Loucy (cell line): ENCODE results near the gene AUH.

Experiments used
- H2AFZ ChIP-seq: fragments of 200-600 bp; sonication (generic); 2 replicates; pipeline ENCODE4 v1.6.0; 2016; ENCODE audit warnings: antibody characterized with exemption, mild to moderate bottlenecking, low read length, moderate library complexity
- H3F3A ChIP-seq: fragments of 200-600 bp; 2 replicates; pipeline ENCODE4 v1.6.0; 2016; ENCODE audit warnings: antibody characterized with exemption, low read depth, mild to moderate bottlenecking
- H3K27me3 ChIP-seq: fragments of 200-600 bp; sonication (generic); 2 replicates; pipeline ENCODE4 v1.6.1; 2014; ENCODE audit warnings: low read length, mild to moderate bottlenecking; ENCODE audit not compliant: insufficient read depth, poor library complexity, severe bottlenecking
- H3K36me3 ChIP-seq: fragments of 200-600 bp; sonication (generic); 2 replicates; pipeline ENCODE4 v1.6.1; 2016; ENCODE audit warnings: low read length; ENCODE audit not compliant: insufficient read depth
- H3K4me1 ChIP-seq: fragments of 200-600 bp; sonication (generic); 2 replicates; pipeline ENCODE4 v1.5.1; 2014; ENCODE audit warnings: low read length, mild to moderate bottlenecking; ENCODE audit not compliant: insufficient read depth, poor library complexity, severe bottlenecking
- H3K4me2 ChIP-seq: fragments of 200-600 bp; sonication (generic); 2 replicates; pipeline ENCODE4 v1.6.0; 2014; ENCODE audit warnings: antibody characterized with exemption, low read length, low read depth, mild to moderate bottlenecking; ENCODE audit not compliant: poor library complexity, severe bottlenecking
- H3K4me3 ChIP-seq: fragments of 200-600 bp; sonication (generic); 2 replicates; pipeline ENCODE4 v1.5.1; 2014; ENCODE audit warnings: low read length, mild to moderate bottlenecking, mixed read lengths; ENCODE audit not compliant: poor library complexity, severe bottlenecking
- H3K79me2 ChIP-seq: fragments of 200-600 bp; sonication (generic); 2 replicates; pipeline ENCODE4 v1.6.1; 2014; ENCODE audit warnings: low read length; ENCODE audit not compliant: insufficient read depth
- H3K9ac ChIP-seq: fragments of 200-600 bp; sonication (generic); 2 replicates; pipeline ENCODE4 v1.6.0; 2014; ENCODE audit warnings: mild to moderate bottlenecking, low read depth, low read length, moderate library complexity; ENCODE audit not compliant: poor library complexity, severe bottlenecking
- H3K9me2 ChIP-seq: fragments of 200-600 bp; sonication (generic); replicated peaks from 2 replicates; pipeline ENCODE4 v1.6.1; 2016; ENCODE audit warnings: low read depth, low read length, mixed read lengths
- H3K9me3 ChIP-seq: fragments of 200-600 bp; sonication (generic); 2 replicates; pipeline ENCODE4 v1.6.1; 2014; ENCODE audit warnings: mild to moderate bottlenecking, antibody characterized with exemption, low read length, low read depth; ENCODE audit not compliant: insufficient read depth
- H4K20me1 ChIP-seq: fragments of 200-600 bp; sonication (generic); 2 replicates; pipeline ENCODE4 v1.6.0; 2014; ENCODE audit warnings: antibody characterized with exemption, low read length, mild to moderate bottlenecking; ENCODE audit not compliant: insufficient read depth, poor library complexity, severe bottlenecking
- EZH2phosphoT487 ChIP-seq: fragments of 200-600 bp; IDR thresholded peaks from 2 replicates; pipeline ENCODE4 v1.6.1; 2018; ENCODE audit warnings: antibody characterized with exemption, mild to moderate bottlenecking, moderate library complexity, borderline replicate concordance
- TF ChIP-seq, protein P1 (sequence below): fragments of 200-600 bp; sonication (generic); conservative IDR thresholded peaks from 2 replicates; pipeline ENCODE4 v1.5.1; 2014; ENCODE audit warnings: mild to moderate bottlenecking, antibody characterized with exemption, low read length

AUH gene

DNA sequence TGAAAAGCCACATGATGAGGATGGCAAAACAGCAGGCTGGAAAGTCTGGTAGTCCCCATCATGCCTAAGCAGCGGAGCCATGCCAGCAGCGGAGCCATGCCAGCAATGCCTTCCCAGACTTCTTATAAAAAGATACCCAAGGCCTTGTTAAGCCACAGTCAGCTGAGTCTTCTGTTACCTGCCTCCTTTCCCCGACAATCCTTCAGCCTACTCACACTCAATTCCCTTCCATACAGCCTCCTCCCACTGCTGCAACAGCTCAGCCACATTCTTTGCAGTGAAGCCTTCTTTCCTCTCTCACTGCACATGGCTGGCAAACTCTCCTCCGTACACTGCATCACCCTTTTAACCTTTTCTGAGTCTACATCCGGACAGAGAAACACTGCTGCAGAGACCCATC is 114.9 kb downstream of the AUH start:
- Histone ChIP-seq H3K4me3 (no peak overlapping the region), H4K20me1 (no peaks in the 10 kb centered on the region), H3K4me1 (peaks cover 42% of the 10 kb centered on the region), H3K36me3 (no peaks in the 10 kb centered on the region), H3F3A (no peaks in the 10 kb centered on the region), H3K27me3 (no peaks in the 10 kb centered on the region), H3K9me3 (no peaks in the 10 kb centered on the region), H3K79me2 (no peaks in the 10 kb centered on the region), H3K4me2 (no peak overlapping the region), H2AFZ (no peak overlapping the region), H3K9ac (no peak overlapping the region), H3K9me2 (no peaks in the 10 kb centered on the region)
- TF ChIP-seq, protein P1, sequence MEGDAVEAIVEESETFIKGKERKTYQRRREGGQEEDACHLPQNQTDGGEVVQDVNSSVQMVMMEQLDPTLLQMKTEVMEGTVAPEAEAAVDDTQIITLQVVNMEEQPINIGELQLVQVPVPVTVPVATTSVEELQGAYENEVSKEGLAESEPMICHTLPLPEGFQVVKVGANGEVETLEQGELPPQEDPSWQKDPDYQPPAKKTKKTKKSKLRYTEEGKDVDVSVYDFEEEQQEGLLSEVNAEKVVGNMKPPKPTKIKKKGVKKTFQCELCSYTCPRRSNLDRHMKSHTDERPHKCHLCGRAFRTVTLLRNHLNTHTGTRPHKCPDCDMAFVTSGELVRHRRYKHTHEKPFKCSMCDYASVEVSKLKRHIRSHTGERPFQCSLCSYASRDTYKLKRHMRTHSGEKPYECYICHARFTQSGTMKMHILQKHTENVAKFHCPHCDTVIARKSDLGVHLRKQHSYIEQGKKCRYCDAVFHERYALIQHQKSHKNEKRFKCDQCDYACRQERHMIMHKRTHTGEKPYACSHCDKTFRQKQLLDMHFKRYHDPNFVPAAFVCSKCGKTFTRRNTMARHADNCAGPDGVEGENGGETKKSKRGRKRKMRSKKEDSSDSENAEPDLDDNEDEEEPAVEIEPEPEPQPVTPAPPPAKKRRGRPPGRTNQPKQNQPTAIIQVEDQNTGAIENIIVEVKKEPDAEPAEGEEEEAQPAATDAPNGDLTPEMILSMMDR, result no peak
- TF ChIP-seq EZH2phosphoT487, result no peak

DNA sequence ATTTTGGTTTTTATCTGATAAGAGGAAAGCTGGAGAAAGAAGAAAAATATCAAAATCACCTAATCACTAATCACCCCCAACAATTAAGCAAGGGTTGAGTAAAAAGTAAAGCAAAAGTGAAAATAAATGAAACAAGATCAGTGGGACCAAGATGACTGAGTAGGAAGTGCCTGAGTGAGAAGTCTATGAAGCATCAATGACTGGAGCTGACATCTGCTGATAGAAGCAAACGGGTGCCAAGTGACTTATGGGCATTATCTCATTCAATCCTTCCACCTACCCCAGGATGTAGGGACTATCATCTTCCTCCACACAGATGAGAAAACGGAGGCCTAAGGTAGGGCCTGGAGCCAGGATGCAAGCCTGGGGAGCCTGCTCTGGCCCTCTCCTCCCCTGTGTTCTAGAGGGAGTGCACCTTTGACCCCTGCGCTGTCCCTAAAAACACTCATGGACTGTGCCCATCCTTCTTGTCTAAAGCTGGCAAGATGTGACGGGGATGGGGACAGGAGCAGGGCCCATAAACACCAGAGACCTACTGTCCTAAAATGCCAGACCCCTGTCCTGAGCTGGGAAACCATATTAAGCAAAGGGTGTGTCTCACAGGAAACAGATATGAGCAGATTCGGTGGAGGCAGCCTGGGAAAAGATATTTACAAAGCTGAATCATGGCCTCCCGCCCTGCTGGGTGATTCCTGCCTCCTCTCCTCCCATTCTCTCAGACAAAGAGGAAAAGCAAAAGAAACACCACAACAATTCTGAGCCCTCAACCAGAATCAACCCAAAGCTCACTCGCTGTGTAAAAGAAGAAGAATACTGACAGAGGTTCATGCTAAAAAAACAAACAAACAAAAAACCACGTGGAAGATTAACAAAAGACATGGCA is 116.0 kb downstream of the AUH start:
- H3K9ac ChIP-seq, result no peak overlapping the region
- H3K4me3 ChIP-seq, result no peak overlapping the region
- TF ChIP-seq, protein P1, result no peak
- no peak for TF ChIP-seq EZH2phosphoT487
- H4K20me1 ChIP-seq, result no peaks in the 10 kb centered on the region
- no peaks in the 10 kb centered on the region for H3K27me3 ChIP-seq
- H3K4me2 ChIP-seq, result peak overlapping the region; percentile 15
- no peaks in the 10 kb centered on the region for H3K79me2 ChIP-seq
- H3F3A ChIP-seq, result no peaks in the 10 kb centered on the region
- H3K9me3 ChIP-seq, result no peaks in the 10 kb centered on the region
- H3K9me2 ChIP-seq, result no peaks in the 10 kb centered on the region
- peaks cover 39% of the 10 kb centered on the region for H3K4me1 ChIP-seq
- no peak overlapping the region for H2AFZ ChIP-seq
- no peaks in the 10 kb centered on the region for H3K36me3 ChIP-seq

DNA sequence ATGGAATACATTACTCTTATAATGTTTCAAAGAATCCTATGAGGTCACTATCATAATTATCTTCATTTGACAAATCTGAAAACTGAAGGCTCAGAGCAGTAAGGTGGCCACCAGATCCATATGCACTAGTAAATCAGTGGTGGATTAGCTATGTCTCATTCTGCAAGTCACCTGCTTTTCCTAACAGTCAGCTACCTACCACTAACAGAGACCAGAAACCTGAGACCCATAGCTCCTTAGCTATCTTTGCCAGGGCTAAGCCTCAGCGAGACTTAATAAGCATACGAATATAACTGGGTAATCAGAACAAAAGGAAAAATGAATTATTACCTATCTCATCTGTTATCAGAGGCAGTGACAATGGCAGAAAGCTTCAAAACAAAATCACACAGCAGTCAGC is 118.7 kb downstream of the AUH start:
- no peaks in the 10 kb centered on the region for H3K27me3 ChIP-seq
- H2AFZ ChIP-seq, result no peak overlapping the region
- no peaks in the 10 kb centered on the region for H3F3A ChIP-seq
- no peaks in the 10 kb centered on the region for H3K9me3 ChIP-seq
- H3K9me2 ChIP-seq, result no peaks in the 10 kb centered on the region
- no peak overlapping the region for H3K4me3 ChIP-seq
- H3K79me2 ChIP-seq, result no peaks in the 10 kb centered on the region
- no peaks in the 10 kb centered on the region for H3K36me3 ChIP-seq
- no peaks in the 10 kb centered on the region for H4K20me1 ChIP-seq
- TF ChIP-seq EZH2phosphoT487, result no peak
- TF ChIP-seq, protein P1, result no peak
- H3K9ac ChIP-seq, result no peak overlapping the region
- peaks cover 34% of the 10 kb centered on the region for H3K4me1 ChIP-seq
- H3K4me2 ChIP-seq, result no peak overlapping the region
